HG03354 (cell line): ENCODE measurements around the gene SALL4.
"Not testable (repeated sequence)": the region's sequence is repeated elsewhere in the genome, so short reads cannot be mapped to it uniquely, and the experiment has no call there.

Experiments
- ATAC-seq: cut with Tn5 transposase; IDR thresholded peaks from one replicate; pipeline ENCODE4 v1.9.1; 2021; ENCODE audit warnings: mild to moderate bottlenecking; ENCODE audit not compliant: unreplicated experiment, poor library complexity, severe bottlenecking

Gene SALL4

DNA sequence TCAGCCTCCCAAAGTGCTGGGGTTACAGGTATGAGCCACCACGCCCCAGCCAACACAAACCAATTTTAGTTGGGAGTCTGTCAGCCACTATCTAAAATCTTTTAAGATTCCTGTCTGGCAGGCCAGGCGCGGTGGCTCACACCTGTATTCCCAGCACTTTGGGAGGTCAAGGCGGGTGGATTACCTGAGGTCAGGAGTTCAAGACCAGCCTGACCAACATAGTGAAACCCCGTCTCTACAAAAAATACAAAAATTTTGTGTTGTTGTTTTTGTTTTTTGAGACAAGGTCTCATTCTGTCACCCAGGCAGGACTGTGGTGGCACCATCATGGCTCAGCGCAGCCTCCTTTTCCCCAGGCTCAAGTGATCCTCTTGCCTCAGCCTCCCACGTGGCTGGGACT, 62.0 kb downstream of the SALL4 start:
- not testable (repeated sequence) for ATAC-seq

- no peak for ATAC-seq
These were observed 62.5 kb downstream of the SALL4 start for GRCh38 chr20:51739722-51740249.

- ATAC-seq, result no peak
These were observed 63.4 kb downstream of the SALL4 start for GRCh38 chr20:51738877-51739447.

DNA sequence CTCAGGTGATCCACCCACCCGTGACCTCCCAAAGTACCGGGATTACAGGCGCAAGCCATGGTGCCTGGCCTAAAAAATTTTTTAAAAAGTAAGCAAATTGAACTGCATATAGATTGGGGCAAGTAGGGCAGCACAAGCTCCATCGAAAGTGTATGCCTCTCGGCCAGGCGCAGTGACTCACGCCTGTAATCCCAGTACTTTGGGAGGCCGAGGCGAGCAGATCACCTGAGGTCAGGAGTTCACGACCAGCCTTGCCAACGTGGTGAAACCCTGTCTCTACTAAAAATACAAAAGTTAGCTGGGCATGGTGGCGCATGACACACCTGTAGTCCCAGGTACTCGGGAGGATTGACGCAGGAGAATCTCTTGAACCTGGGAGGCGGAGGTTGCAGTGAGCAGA, 64.1 kb downstream of the SALL4 start:
- ATAC-seq, result not testable (repeated sequence)

DNA sequence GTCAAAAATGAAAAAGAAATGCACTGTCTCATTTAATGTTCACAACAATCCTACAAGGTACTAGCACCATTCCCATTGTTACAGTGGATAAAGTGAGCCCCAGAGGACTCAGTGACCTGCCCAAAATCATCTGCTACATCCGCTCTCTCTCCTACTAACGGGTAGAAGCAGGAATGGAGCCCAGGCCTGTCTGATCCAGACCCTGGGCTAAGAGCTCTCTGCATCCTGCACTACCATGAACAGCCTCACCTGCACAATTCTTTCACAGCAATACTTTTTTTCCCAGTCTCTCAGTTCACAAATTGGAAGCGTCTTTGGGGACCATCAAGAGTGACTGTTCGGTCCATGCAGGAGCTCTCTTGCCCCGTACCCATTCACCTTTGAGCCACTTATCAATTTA, 65.4 kb downstream of the SALL4 start:
- no peak for ATAC-seq

GRCh38 chr20:51735728-51736600, 66.4 kb downstream of the SALL4 start:
- ATAC-seq, result no peak

DNA sequence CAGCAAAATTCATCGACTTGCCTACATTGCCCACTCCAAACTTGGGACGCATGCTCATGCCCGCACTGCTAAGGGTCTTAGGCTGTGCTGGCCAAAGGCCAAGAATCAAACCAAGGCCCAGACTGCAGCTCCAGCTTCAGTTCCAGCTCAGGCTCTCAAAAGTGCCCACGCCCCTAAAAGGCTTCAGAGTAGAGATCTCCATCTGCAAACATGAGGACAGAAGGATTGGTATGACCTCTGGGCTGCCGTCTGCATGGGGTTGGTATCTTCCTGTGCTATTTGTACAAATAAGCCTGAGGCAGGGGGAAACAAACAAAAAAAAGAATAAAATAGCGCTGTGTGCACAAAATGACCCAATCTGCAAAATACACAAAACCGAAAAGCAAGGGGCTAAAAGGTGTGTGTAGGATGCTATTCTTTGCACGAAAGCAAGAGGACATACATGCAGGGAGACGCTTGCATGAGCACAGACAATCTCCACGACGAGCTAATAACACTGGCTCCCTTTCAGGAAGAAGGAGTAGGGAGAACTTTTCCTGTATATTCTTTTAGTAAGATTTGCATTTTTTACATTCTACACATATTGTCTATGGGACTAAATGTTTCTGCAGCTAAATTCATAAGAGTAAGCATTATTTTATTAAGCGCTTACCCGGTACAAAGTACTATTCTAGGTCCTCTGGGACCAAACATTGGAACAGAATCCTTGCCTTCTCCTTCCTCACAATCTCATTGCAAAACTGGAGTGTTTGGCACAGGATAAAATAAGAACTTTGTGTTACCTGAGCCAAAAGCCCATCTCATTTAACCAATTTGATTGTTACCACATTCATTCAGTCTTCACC, 67.2 kb downstream of the SALL4 start:
- no peak for ATAC-seq

- no peak for ATAC-seq
These were observed 69.3 kb downstream of the SALL4 start for GRCh38 chr20:51733070-51733469.
